IMR-90 (cell line): ENCODE data around the gene TRIM26. TPM values are rescaled to one million over a fixed set of nuclear protein-coding genes. Genes with fewer than 3 reads are reported as not detected.

Source experiments
- ATAC-seq: fragments of 200-7000 bp; cut with Tn5 transposase; 2 replicates; pipeline ENCODE4 v1.9.1; 2020; ENCODE audit warnings: low read depth, mild to moderate bottlenecking, moderate library complexity
- BruUV-seq: library from RNA; stranded (reverse); fragments of 400-500 nt; replicated peaks from 2 replicates; lab custom pipeline; 2021; lab: Mats Ljungman, UMichigan
- CTCF ChIA-PET: fragments of 300-600 bp; formaldehyde crosslinking; extraction: SDS; loops from one replicate; lab custom pipeline; 2021; ENCODE audit warnings: antibody characterized with exemption; lab: Yijun Ruan, JAX
- POLR2A ChIA-PET: fragments of 300-600 bp; sonication (Branson Sonifier 250); formaldehyde crosslinking; loops from one replicate; lab custom pipeline; 2022; ENCODE audit warnings: antibody characterized with exemption; ENCODE audit not compliant: unreplicated experiment; lab: Charles Lee
- DNase-seq: peaks from one replicate; pipeline ENCODE4 v3.0.0; 2013
- H2AFZ ChIP-seq: replicated peaks from 2 replicates; pipeline ENCODE3; 2013; ENCODE audit warnings: low read length, mild to moderate bottlenecking; ENCODE audit not compliant: poor library complexity
- H2AK5ac ChIP-seq: 2 replicates; pipeline ENCODE4 v1.6.1; 2013; ENCODE audit warnings: low read depth, low read length, inconsistent platforms
- H2AK9ac ChIP-seq: replicated peaks from 2 replicates; pipeline ENCODE3; 2013; ENCODE audit warnings: mild to moderate bottlenecking, low read depth, low read length, moderate library complexity; ENCODE audit not compliant: poor library complexity
- H2BK120ac ChIP-seq: 2 replicates; pipeline ENCODE4 v1.6.1; 2013; ENCODE audit warnings: low read depth, low read length, inconsistent platforms
- H2BK15ac ChIP-seq: 3 replicates; pipeline ENCODE4 v1.6.1; 2013; ENCODE audit warnings: low read depth, low read length, inconsistent platforms
- H2BK20ac ChIP-seq: 2 replicates; pipeline ENCODE4 v1.6.1; 2013; ENCODE audit warnings: low read depth, mild to moderate bottlenecking, inconsistent platforms, low read length, moderate library complexity
- H2BK5ac ChIP-seq: 2 replicates; pipeline ENCODE4 v1.6.1; 2013; ENCODE audit warnings: mild to moderate bottlenecking, low read depth, low read length, inconsistent platforms; ENCODE audit not compliant: poor library complexity, severe bottlenecking
- H3K14ac ChIP-seq: replicated peaks from 2 replicates; pipeline ENCODE4 v1.6.1; 2013; ENCODE audit warnings: low read depth, low read length, inconsistent platforms
- H3K18ac ChIP-seq: 2 replicates; pipeline ENCODE4 v1.6.1; 2013; ENCODE audit warnings: low read depth, low read length, control low read depth
- H3K23ac ChIP-seq: 2 replicates; pipeline ENCODE4 v1.6.1; 2013; ENCODE audit warnings: low read depth, low read length, inconsistent platforms
- H3K27ac ChIP-seq: 2 replicates; pipeline ENCODE4 v1.5.1; 2013; ENCODE audit warnings: mild to moderate bottlenecking, control low read depth, low read length; ENCODE audit not compliant: insufficient read depth
- H3K27me3 ChIP-seq: 2 replicates; pipeline ENCODE4 v1.6.1; 2013; ENCODE audit warnings: low read length; ENCODE audit not compliant: control insufficient read depth, insufficient read depth
- H3K36me3 ChIP-seq: 2 replicates; pipeline ENCODE4 v1.6.1; 2013; ENCODE audit warnings: low read length, mixed read lengths; ENCODE audit not compliant: control insufficient read depth, insufficient read depth
- H3K4ac ChIP-seq: 2 replicates; pipeline ENCODE4 v1.6.1; 2013; ENCODE audit warnings: low read depth, low read length, inconsistent platforms
- H3K4me1 ChIP-seq: 2 replicates; pipeline ENCODE4 v1.6.1; 2013; ENCODE audit warnings: low read length, mixed read lengths; ENCODE audit not compliant: control insufficient read depth, insufficient read depth
- H3K4me2 ChIP-seq: 2 replicates; pipeline ENCODE4 v1.6.1; 2013; ENCODE audit warnings: low read depth, mild to moderate bottlenecking, control low read depth, low read length, moderate library complexity
- H3K4me3 ChIP-seq: 2 replicates; pipeline ENCODE4 v1.5.1; 2013; ENCODE audit warnings: low read depth, mild to moderate bottlenecking, control low read depth, low read length, moderate library complexity; ENCODE audit not compliant: insufficient read depth
- H3K56ac ChIP-seq: 2 replicates; pipeline ENCODE4 v1.6.1; 2013; ENCODE audit warnings: low read length, inconsistent platforms; ENCODE audit not compliant: insufficient read depth; ENCODE audit errors: extremely low read depth
- H3K79me1 ChIP-seq, 2 experiments: 2 replicates each; pipeline ENCODE4 v1.6.1; 2013; ENCODE audit warnings: low read length in 2 of 2, inconsistent platforms in 1 of 2, low read depth in 1 of 2
- H3K9ac ChIP-seq: 2 replicates; pipeline ENCODE4 v1.6.1; 2013; ENCODE audit warnings: low read depth, low read length, control low read depth
- H3K9me1 ChIP-seq: 2 replicates; pipeline ENCODE4 v1.6.1; 2013; ENCODE audit warnings: low read length, inconsistent platforms; ENCODE audit not compliant: insufficient read depth
- H3K9me3 ChIP-seq: 2 replicates; pipeline ENCODE4 v1.6.1; 2013; ENCODE audit warnings: low read length; ENCODE audit not compliant: control insufficient read depth, insufficient read depth
- H4K20me1 ChIP-seq: 2 replicates; pipeline ENCODE4 v1.6.1; 2013; ENCODE audit warnings: low read length, inconsistent platforms; ENCODE audit not compliant: insufficient read depth
- H4K5ac ChIP-seq: 2 replicates; pipeline ENCODE4 v1.6.1; 2013; ENCODE audit warnings: mild to moderate bottlenecking, low read depth, low read length, control low read depth
- H4K8ac ChIP-seq, 2 experiments: 2 replicates each; pipeline ENCODE4 v1.6.1; 2013; ENCODE audit warnings: low read depth in 2 of 2, low read length in 2 of 2, control low read depth in 1 of 2, inconsistent platforms in 1 of 2
- H4K91ac ChIP-seq: 2 replicates; pipeline ENCODE4 v1.6.1; 2013; ENCODE audit warnings: low read depth, low read length, inconsistent platforms; ENCODE audit not compliant: insufficient read depth
- BHLHE40 ChIP-seq: fragments of 150-350 bp; IDR thresholded peaks from 2 replicates; pipeline ENCODE4 v1.6.1; 2016; ENCODE audit warnings: mild to moderate bottlenecking, low read depth, low read length
- CEBPB ChIP-seq: IDR thresholded peaks from 2 replicates; pipeline ENCODE4 v1.6.1; 2012; ENCODE audit warnings: low read depth, low read length, improper control_type of control experiment
- CHD1 ChIP-seq: IDR thresholded peaks from 2 replicates; pipeline ENCODE4 v1.6.1; 2012; ENCODE audit warnings: low read depth, low read length, improper control_type of control experiment
- CTCF ChIP-seq: conservative IDR thresholded peaks from 2 replicates; pipeline ENCODE4 v1.5.1; 2012; ENCODE audit warnings: mild to moderate bottlenecking, low read depth, low read length, improper control_type of control experiment
- ELK1 ChIP-seq: fragments of 150-350 bp; IDR thresholded peaks from 2 replicates; pipeline ENCODE4 v1.6.1; 2016; ENCODE audit warnings: low read depth, mild to moderate bottlenecking, low read length, moderate library complexity, borderline replicate concordance
- FOS ChIP-seq: fragments of 150-350 bp; IDR thresholded peaks from 2 replicates; pipeline ENCODE4 v1.6.1; 2016; ENCODE audit warnings: low read depth, low read length
- MAFK ChIP-seq: IDR thresholded peaks from 2 replicates; pipeline ENCODE4 v1.6.1; 2012; ENCODE audit warnings: low read depth, low read length, improper control_type of control experiment
- MAZ ChIP-seq: IDR thresholded peaks from 2 replicates; pipeline ENCODE4 v1.6.1; 2012; ENCODE audit warnings: low read depth, mild to moderate bottlenecking, low read length, improper control_type of control experiment, moderate library complexity, borderline replicate concordance
- MXI1 ChIP-seq: IDR thresholded peaks from 2 replicates; pipeline ENCODE4 v1.6.1; 2012; ENCODE audit warnings: low read depth, mild to moderate bottlenecking, low read length, moderate library complexity, borderline replicate concordance
- NFE2L2 ChIP-seq: fragments of 150-350 bp; IDR thresholded peaks from 2 replicates; pipeline ENCODE4 v1.6.1; 2016; ENCODE audit warnings: low read depth, mild to moderate bottlenecking, low read length
- POLR2A ChIP-seq: IDR thresholded peaks from 2 replicates; pipeline ENCODE4 v1.6.1; 2012; ENCODE audit warnings: mild to moderate bottlenecking, low read depth, low read length
- RAD21 ChIP-seq: IDR thresholded peaks from 2 replicates; pipeline ENCODE4 v1.6.1; 2012; ENCODE audit warnings: low read length, improper control_type of control experiment
- RCOR1 ChIP-seq: IDR thresholded peaks from 2 replicates; pipeline ENCODE4 v1.6.1; 2012; ENCODE audit warnings: mild to moderate bottlenecking, low read length, improper control_type of control experiment; ENCODE audit not compliant: insufficient replicate concordance
- RFX5 ChIP-seq: IDR thresholded peaks from 2 replicates; pipeline ENCODE4 v1.8.0; 2012; ENCODE audit warnings: low read depth, mild to moderate bottlenecking, low read length, moderate library complexity
- SMC3 ChIP-seq: fragments of 150-350 bp; IDR thresholded peaks from 2 replicates; pipeline ENCODE4 v1.6.1; 2016; ENCODE audit warnings: low read depth, mild to moderate bottlenecking, antibody characterized with exemption, low read length, moderate library complexity
- USF2 ChIP-seq: fragments of 150-350 bp; IDR thresholded peaks from 2 replicates; pipeline ENCODE4 v1.6.1; 2017; ENCODE audit warnings: mild to moderate bottlenecking, antibody characterized with exemption, low read length, low read depth
- WGBS, 2 experiments: methylation state at CpG; one replicate each; pipeline versions ENCODE4 v1.1.5 to v1.1.7; 2013; ENCODE audit warnings: missing lambda C conversion rate in 2 of 2; ENCODE audit not compliant: insufficient read length in 1 of 2; ENCODE audit errors: extremely low coverage in 2 of 2; 5-methylcytosine and 5-hydroxymethylcytosine counted together
- dilution Hi-C: fragments of 300-500 bp; cut with HindIII; formaldehyde crosslinking; loops from one replicate; pipeline ENCODE4 v1.14.3; 2018; ENCODE audit warnings: low sequenced_read_pairs; ENCODE audit not compliant: unreplicated experiment
- in situ Hi-C: fragments of 300-500 bp; cut with MboI; formaldehyde crosslinking; loops from 3 replicates; pipeline ENCODE4 v1.14.3; 2019; ENCODE audit warnings: low sequenced_read_pairs, inconsistent platforms, mixed read lengths
- intact Hi-C: fragments of 100-400 bp; cut with micrococcal nuclease; formaldehyde crosslinking; loops from 2 replicates; pipeline ENCODE4 v1.10.0; 2022
- polyA plus RNA-seq, 3 experiments: library from polyadenylated mRNA; depleted of rRNA; stranded (reverse); fragments of >200 nt; gene quantifications; 2 replicates each; pipeline ENCODE4 v1.2.3, GENCODE V29; 2012; ENCODE audit warnings: low replicate concordance in 1 of 3
- total RNA-seq: library from RNA; depleted of rRNA; stranded (reverse); fragments of >200 nt; gene quantifications from 2 replicates; pipeline ENCODE4 v1.2.3, GENCODE V29; 2012

TRIM26 gene
- total and polyA plus RNA-seq, 2 of the 4 experiments (the other 2 are of a cell fraction) = 22.6 to 23.8 TPM

- Histone ChIP-seq H2BK20ac (no peak overlapping the region), H3K4me2 (no peak overlapping the region), H4K91ac (no peak overlapping the region), H2BK15ac (no peak overlapping the region), H2BK120ac (no peak overlapping the region), H3K36me3 (no peaks in the 10 kb centered on the region), H3K14ac (no peak overlapping the region), H3K18ac (no peak overlapping the region), H3K56ac (no peak overlapping the region), H3K23ac (no peak overlapping the region), H3K4me3 (no peak overlapping the region), H3K4me1 (no peaks in the 10 kb centered on the region), H2BK5ac (no peak overlapping the region), H3K27me3 (peaks cover 34% of the 10 kb centered on the region), H3K4ac (no peak overlapping the region), H2AK5ac (no peak overlapping the region), H3K79me1 (no peaks in the 10 kb centered on the region), H3K27ac (no peak overlapping the region), H4K5ac (no peak overlapping the region), H2AK9ac (no peak overlapping the region), H2AFZ (no peak overlapping the region), H4K20me1 (no peaks in the 10 kb centered on the region), H3K9ac (no peak overlapping the region), H4K8ac (no peak overlapping the region), H3K9me3 (no peaks in the 10 kb centered on the region), H3K9me1 (no peaks in the 10 kb centered on the region)
- no peak for TF ChIP-seq CEBPB
- no peak for TF ChIP-seq MAFK
- no peak for TF ChIP-seq SMC3
- no peak for TF ChIP-seq RAD21
- TF ChIP-seq FOS = no peak
- TF ChIP-seq RCOR1 = no peak
- TF ChIP-seq CHD1 = no peak
- TF ChIP-seq USF2 = no peak
- TF ChIP-seq POLR2A = no peak
- no peak for TF ChIP-seq RFX5
- TF ChIP-seq MAZ = no peak
- no peak for TF ChIP-seq NFE2L2
- TF ChIP-seq ELK1 = no peak
- TF ChIP-seq MXI1 = no peak
- no peak for TF ChIP-seq BHLHE40
- no peak for TF ChIP-seq CTCF
- intact Hi-C loops = no loop called here
- ChIA-PET POLR2A (no interaction called here), CTCF (no interaction called here)
- no peak for DNase-seq
- dilution Hi-C loops = no loop called here
- no TSS peak for BruUV-seq
- WGBS, 2 experiments = 27% methylated on average over 3 of the region's 7 CpGs; no CpG with 5 or more reads in 1 of the 2 experiments
- ATAC-seq = no peak
- in situ Hi-C loops = no loop called here
These were observed 63.2 kb downstream of the TRIM26 start for GRCh38 chr6:30149858-30150550.
